Nucleus accumbens (tissue), 56 donors: ENCODE measurements around the gene IFNLR1.

Source experiments
- DNase-seq, 56 donors: peaks; one replicate each; lab custom pipeline; 2025; lab: John Stamatoyannopoulos, UW

IFNLR1 gene

GRCh38 chr1:24127134-24127800 lies 59.8 kb downstream of the IFNLR1 start:
- DNase-seq = no peak

- no peak for DNase-seq
These were observed 60.4 kb downstream of the IFNLR1 start for GRCh38 chr1:24126672-24127023.

- DNase-seq = no peak
These were observed 60.9 kb downstream of the IFNLR1 start for GRCh38 chr1:24126018-24126671.

DNA sequence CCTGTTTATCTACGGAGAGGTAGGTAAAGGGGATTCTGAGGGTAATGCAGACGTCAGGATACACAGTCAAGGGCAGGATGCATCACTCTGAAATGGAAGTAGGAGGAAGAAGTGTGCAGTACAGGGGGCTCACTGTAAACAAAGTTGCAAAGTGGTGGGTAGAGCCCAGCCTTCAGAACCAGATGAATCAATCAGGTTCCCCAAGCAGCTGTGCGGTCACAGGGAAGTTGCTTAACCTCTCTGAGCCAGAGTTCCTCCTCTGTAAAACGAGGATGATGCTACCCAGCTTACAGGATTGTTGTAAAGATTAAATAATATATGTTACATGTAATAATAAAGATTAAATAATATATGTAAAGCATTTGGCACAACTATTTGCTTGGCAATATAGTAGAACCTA lies 61.6 kb downstream of the IFNLR1 start:
- no peak for DNase-seq

GRCh38 chr1:24124980-24125379 lies 62.1 kb downstream of the IFNLR1 start:
- DNase-seq = no peak

GRCh38 chr1:24123611-24124010 lies 63.5 kb downstream of the IFNLR1 start:
- no peak for DNase-seq

DNA sequence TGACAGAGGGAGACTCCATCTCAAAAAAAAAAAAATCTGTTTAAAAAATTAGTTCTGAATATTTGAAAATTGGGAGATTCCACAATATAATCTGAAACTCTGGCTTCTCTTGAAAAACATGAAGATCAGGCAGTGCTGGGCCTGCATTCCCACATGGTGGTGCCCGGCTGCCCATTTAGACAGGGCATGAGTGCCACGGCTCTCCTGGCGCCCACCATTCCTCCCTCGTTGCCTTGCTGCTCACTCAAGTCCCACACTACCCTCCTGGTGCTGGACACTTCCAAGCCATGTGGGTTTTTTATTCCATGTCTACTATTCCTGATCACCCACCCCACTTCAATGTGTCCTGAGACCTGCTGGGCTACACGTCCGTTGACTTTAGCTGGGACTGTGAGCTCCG lies 64.3 kb downstream of the IFNLR1 start:
- no peak for DNase-seq

DNA sequence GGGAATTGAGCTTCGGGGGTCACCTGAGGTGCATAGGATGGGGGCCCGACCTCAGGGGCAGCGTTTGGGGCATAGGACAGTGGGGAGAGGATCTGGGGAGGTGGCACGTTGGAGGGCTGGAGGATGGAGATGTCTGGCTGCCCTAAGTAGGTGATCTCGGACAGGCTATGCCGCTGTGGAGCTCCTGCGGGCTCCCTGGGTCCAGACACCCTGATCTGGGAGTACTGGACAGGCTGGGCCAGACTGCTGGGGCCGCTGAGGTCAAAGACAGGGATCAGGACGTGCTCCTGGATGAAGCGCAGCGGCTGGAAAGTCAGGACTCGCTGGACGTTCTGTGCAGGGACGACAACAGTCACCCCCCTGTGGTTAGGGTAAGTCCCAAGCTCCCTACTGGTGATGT lies 65.7 kb downstream of the IFNLR1 start:
- DNase-seq = no peak

GRCh38 chr1:24120965-24121364 lies 66.1 kb downstream of the IFNLR1 start:
- DNase-seq = no peak

DNA sequence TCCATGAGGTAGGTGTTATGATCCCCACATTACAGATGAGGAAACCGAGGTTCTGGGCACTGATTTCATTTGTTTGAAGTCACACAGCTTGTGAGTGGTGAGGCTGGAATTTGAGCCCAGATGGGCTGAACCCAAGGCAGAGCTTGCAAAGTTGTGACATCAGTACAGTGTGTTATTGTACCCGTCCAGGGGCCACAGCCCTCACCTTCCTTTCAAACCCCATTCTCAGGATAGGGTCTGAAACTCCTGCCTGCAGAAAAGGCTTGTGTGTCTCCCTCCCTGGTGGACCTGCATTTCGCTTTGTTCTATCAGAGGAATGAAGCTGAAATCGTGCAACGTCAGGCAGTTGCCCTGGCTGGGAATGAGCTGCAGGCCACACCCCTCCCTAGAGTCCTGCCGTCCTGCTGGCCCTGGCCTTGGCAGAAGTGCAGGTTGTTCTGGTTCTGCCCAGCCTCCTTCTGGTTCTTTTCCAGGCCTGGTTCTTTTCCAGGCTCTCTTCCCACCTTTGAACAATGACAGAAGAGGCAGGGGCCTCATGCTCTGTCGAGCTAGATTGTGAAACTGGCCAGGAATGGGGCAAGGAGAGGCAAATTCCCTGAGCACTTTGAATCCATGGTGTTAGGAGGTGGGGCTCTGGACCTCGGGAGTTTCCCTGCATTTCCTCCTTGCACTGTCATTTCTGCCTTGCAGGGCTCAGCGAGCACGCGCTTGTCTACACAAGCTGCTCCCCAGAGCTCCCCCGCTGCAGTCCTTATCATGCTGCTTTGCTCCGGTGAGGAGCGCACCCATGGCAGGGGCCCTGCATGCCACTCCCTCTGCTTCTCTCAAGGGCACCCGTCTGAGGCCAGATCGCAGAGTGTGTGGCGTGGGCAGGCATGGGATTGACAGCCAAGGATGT lies 67.0 kb downstream of the IFNLR1 start:
- no peak for DNase-seq

DNA sequence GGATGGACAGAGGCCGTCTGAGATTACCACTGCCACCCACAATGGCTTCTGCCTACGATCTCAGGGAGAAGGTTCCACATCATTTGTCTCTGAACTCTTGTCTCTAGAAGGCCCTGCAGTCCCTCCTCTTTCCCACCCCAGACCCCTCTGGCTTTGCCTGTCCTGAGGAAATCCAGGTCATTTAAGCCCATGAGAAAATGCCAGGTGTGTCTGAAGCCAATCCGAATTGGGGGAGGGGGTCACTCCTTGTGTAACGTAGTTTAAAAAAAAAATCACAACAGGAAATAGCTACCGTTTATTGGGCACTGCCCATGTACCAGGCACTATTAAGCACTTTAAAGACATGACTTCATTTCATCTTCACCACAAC lies 67.6 kb downstream of the IFNLR1 start:
- no peak for DNase-seq

GRCh38 chr1:24118410-24119242 lies 68.5 kb downstream of the IFNLR1 start:
- DNase-seq = no peak

DNA sequence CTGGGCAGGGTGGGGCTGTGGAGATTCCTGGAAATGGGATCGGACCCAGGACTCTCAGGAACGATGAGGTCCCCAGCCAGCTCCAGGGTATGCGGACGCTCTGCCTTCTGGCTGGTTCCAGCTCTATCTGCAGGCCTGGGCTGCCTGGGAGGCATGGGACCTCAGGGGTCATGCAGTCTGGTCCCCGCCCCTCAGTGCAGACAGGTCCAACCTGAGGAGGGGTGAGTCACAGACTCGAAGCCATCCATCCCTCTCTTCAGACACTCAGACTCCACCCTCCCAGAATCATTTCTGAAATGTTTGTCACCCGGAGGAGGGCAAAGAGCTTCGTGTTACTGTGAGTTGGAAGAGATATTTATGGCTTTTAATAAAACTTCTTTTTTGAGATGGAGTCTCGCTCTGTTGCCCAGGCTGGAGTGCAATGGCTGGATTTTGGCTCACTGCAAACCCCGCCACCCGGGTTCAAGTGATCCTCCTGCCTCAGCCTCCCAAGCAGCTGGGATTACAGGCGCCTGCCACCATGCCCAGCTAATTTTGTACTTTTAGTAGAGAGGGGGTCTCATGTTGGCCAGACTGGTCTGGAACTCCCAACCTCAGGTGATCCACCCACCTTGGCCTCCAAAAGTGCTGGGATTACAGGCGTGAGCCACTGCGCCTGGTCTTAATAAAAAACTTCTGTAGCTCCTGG lies 69.2 kb downstream of the IFNLR1 start:
- no peak for DNase-seq

DNA sequence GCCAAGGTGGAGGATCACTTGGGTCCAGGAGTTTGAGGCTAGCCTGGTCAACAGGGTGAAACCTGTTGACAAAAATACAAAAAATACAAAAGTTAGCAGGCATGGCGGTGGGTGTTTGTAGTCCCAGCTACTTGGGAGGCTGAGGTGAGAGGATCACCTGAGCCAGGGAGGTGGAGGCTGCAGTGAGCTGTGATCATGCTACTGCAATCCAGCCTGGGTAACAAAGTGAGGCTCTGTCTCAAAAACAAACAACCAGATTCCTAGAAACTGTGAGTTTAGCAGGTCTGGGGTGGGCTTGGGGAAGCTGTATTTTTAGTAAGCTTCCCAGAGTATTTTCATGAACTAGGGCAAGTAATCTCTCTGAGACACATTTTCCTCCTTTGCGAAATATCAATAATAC lies 70.0 kb downstream of the IFNLR1 start:
- DNase-seq = no peak

GRCh38 chr1:24114753-24115152 lies 72.3 kb downstream of the IFNLR1 start:
- DNase-seq = no peak

DNA sequence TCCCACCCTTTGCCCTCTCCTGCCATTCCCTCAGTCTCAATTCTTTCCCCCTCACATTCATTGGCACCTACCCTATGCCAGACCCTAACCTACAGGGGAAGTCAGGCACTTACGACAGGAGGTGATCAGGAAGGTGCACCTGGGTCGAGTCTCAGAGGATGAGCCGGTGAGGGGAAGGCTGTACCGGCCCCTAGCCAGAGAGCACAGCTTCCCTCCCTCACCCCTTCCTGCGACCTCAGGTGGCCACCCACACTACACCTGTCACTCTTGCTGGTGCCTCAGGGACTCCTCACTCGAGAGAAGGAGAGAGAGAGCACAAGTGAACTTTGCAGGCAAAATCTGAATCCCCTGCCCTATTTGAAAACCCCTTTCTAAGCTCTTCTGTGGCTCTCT lies 73.5 kb downstream of the IFNLR1 start:
- no peak for DNase-seq

DNA sequence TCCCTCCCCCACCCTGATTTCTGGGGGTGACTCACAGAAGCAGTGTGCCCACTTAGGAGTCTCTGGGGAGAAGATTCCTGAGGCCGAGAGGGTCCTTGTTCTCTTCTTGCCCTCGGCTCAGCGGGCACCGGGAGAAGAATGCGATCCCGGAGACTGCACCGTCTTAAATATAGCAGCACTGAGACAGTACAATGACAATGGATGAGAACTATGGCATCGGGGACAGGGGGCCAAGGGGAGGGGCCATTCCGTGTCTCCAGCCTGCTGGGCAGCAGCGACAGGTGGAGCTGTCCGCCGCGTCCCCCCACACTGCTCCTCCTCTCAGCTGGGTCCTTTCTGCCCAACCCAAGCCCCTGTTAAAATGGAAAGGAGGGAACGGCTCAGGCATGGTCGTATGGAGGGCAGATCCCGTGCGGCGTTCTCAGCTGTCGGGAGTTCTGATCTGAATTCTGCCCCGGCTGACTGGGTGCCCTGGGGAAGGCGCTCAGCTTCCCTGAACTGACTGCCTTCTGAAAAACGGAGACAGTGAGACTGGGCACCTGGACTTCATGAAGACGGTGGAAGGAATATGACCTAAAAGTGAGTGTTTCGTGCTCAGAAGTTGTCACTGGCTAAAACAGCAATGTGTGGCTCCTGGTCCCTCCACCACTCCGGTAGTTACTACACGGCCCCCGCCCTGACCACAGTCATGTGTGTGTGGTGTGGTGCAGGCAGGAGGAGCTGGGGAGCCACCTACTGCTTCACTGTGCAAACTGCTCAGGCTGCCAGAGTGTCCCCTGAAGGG lies 74.9 kb downstream of the IFNLR1 start, which contains the start of gene MYOM3:
MYOM3 (minus strand) TSS at position 140 of the 784 bp plus-strand sequence. CDS start 3,499 bp downstream, outside the sequence.
- DNase-seq = peak in 18 of 56 donors; percentile 2 to 50 (median 10)

DNA sequence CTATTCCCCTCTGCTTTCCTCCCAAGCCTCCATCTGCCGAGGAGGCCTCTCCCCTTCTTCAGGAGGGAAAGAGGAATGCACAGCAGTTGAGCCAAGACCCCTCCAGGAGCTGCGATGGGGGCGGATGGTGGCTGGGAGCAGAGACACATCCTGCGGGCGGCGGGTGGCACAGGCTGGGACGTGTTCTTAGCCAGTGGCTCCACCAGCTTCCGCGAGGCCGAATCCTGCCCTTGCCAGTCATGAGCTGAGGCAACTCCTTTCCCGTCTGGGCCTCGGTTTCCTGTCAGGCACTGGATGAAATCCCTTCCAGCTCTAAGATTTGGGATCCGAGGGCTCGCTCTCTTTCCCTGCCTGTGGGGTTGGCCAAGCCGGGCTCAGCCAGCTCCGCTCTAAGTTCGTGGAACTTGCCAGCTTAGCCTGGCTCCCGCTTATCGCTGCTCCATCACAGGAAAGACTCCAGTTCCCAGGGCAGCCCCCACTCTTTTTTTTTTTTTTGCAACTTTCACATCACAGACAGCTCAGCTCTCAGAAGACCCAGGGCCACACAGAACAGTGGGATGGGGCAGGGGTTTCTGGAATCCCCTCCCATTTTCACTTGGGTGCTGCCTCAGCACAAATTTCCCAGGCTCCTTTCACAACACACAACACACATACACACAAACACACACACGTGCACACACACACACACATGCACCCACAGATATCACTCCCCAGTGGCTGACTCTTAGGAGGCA lies 75.7 kb downstream of the IFNLR1 start:
- no peak for DNase-seq
